CD4-positive, CD25-positive, alpha-beta regulatory T cell (primary cell): ENCODE data around the gene SAXO1. TPM values are rescaled to one million over a fixed set of nuclear protein-coding genes. Genes with fewer than 3 reads are reported as not detected.

ENCODE experiments used
- ATAC-seq, 2 donors: fragments of 150-1000 bp; cut with Tn5 transposase; one replicate each; pipeline ENCODE4 v1.10.0; 2021; ENCODE audit warnings: low read depth in 2 of 2, moderate number of reproducible peaks in 2 of 2, moderate library complexity in 1 of 2
- DNase-seq, 3 donors: peaks; one replicate each; pipeline versions ENCODE4 v3.0.0 to v3.0.0-alpha.2; 2012 to 2022; ENCODE audit warnings: mixed read lengths in 1 of 3
- H3K27ac ChIP-seq: one replicate; pipeline ENCODE4 v1.7.0; 2013; ENCODE audit warnings: mild to moderate bottlenecking, low read length; ENCODE audit not compliant: insufficient read depth, poor library complexity, severe bottlenecking
- H3K27me3 ChIP-seq: one replicate; pipeline ENCODE4 v1.7.0; 2013; ENCODE audit warnings: low read length; ENCODE audit not compliant: control insufficient read depth, insufficient read depth
- H3K36me3 ChIP-seq: one replicate; pipeline ENCODE4 v1.7.0; 2013; ENCODE audit warnings: mild to moderate bottlenecking, low read length, moderate library complexity; ENCODE audit not compliant: control insufficient read depth, insufficient read depth
- H3K4me1 ChIP-seq: 2 replicates; pipeline ENCODE4 v1.7.0; 2013; ENCODE audit warnings: mild to moderate bottlenecking, low read length; ENCODE audit not compliant: insufficient read depth, control insufficient read depth, poor library complexity, severe bottlenecking
- H3K4me3 ChIP-seq: one replicate; pipeline ENCODE4 v1.7.0; 2013; ENCODE audit warnings: low read depth, mild to moderate bottlenecking, low read length, moderate library complexity
- H3K9me3 ChIP-seq, 2 experiments: 1 replicate in 1 of 2; 2 replicates in 1 of 2; pipeline ENCODE4 v1.7.0; 2013; ENCODE audit warnings: low read length in 2 of 2, mild to moderate bottlenecking in 1 of 2, moderate library complexity in 1 of 2; ENCODE audit not compliant: control insufficient read depth in 2 of 2
- H3K27ac Mint-ChIP-seq, 3 donors: one replicate each; pipeline ENCODE4 v1.8.0; 2020 to 2022; ENCODE audit warnings: mild to moderate bottlenecking in 3 of 3, mixed read lengths in 3 of 3, moderate library complexity in 2 of 3
- H3K27me3 Mint-ChIP-seq: one replicate; pipeline ENCODE4 v1.8.0; 2022; ENCODE audit warnings: mild to moderate bottlenecking, mixed read lengths
- H3K36me3 Mint-ChIP-seq: one replicate; pipeline ENCODE4 v1.8.0; 2020; ENCODE audit warnings: mixed read lengths
- H3K4me1 Mint-ChIP-seq, 4 donors: one replicate each; pipeline ENCODE4 v1.8.0; 2020 to 2022; ENCODE audit warnings: mixed read lengths in 4 of 4, mild to moderate bottlenecking in 1 of 4
- H3K4me3 Mint-ChIP-seq, 4 donors: one replicate each; pipeline ENCODE4 v1.8.0; 2020 to 2022; ENCODE audit warnings: mild to moderate bottlenecking in 4 of 4, mixed read lengths in 4 of 4, moderate library complexity in 3 of 4
- H3K9me3 Mint-ChIP-seq, 7 donors: one replicate each; pipeline ENCODE4 v1.8.0; 2020 to 2022; ENCODE audit warnings: mixed read lengths in 7 of 7, mild to moderate bottlenecking in 3 of 7, moderate library complexity in 2 of 7
- polyA plus RNA-seq, 4 donors: library from polyadenylated mRNA; unstranded; fragments of 300-500 nt; fragmentation: Illumina TruSeq; gene quantifications; one replicate each; pipeline ENCODE4 v1.2.3, GENCODE V29; 2021
- total RNA-seq: library from RNA; stranded (reverse); gene quantifications from one replicate; pipeline ENCODE4 v1.2.3, GENCODE V29; 2022

SAXO1 gene
- total and polyA plus RNA-seq, 5 donors from 2014 or later: 0.03 to 0.30 (median 0.10) TPM; not detected in 2

- H3K36me3 ChIP-seq: no peaks in the 10 kb centered on the region
- peaks cover 2% of the 10 kb centered on the region for H3K27me3 ChIP-seq
- no peaks in the 10 kb centered on the region for H3K4me1 ChIP-seq
- no peaks in the 10 kb centered on the region for H3K36me3 Mint-ChIP-seq
- H3K9me3 ChIP-seq: no peaks in the 10 kb centered on the region
- peaks cover 15% of the 10 kb centered on the region for H3K27me3 Mint-ChIP-seq
- peaks cover 0 to 3% (median 0%) of the 10 kb centered on the region in 7 donors for H3K9me3 Mint-ChIP-seq
- H3K4me3 ChIP-seq: no peak overlapping the region
- no peak overlapping the region for H3K27ac Mint-ChIP-seq
- no peaks in the 10 kb centered on the region for H3K4me1 Mint-ChIP-seq
- H3K27ac ChIP-seq: no peak overlapping the region
- ATAC-seq (no peak), DNase-seq (no peak)
- no peak overlapping the region for H3K4me3 Mint-ChIP-seq
These were observed 77.4 kb downstream of the SAXO1 start for GRCh38 chr9:18955626-18956025.

DNA sequence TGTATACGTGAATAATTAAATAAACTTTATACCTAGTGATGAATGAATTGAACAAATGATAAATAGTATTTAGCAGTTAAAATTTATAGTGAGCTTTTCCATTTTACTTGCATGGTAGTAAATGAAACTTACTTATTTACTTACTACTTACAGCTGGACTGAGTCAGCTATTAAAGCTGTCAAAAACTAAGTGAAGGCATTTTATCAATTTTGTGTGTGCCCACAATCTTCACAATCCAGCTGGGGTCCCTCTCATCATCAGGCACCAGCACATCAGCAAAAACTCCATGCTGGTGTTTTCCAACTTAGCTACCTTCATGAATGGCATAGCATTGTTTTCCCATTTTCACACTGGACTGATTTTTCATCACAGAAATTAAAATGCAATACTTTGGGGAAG is 81.1 kb downstream of the SAXO1 start:
- Mint-ChIP-seq H3K9me3 (peaks cover 0 to 3% (median 0%) of the 10 kb centered on the region in 7 donors), H3K4me3 (no peak overlapping the region), H3K4me1 (no peaks in the 10 kb centered on the region), H3K27ac (no peak overlapping the region), H3K27me3 (peaks cover 5% of the 10 kb centered on the region), H3K36me3 (no peaks in the 10 kb centered on the region)
- Histone ChIP-seq H3K27ac (no peak overlapping the region), H3K4me1 (no peaks in the 10 kb centered on the region), H3K9me3 (no peaks in the 10 kb centered on the region), H3K27me3 (peaks cover 2% of the 10 kb centered on the region), H3K4me3 (no peak overlapping the region), H3K36me3 (no peaks in the 10 kb centered on the region)
- no peak for ATAC-seq
- DNase-seq: no peak

GRCh38 chr9:18947892-18948339 is 85.1 kb downstream of the SAXO1 start:
- H3K27me3 ChIP-seq: peaks cover 5% of the 10 kb centered on the region
- no peaks in the 10 kb centered on the region for H3K4me1 ChIP-seq
- H3K36me3 Mint-ChIP-seq: no peaks in the 10 kb centered on the region
- no peak overlapping the region for H3K27ac ChIP-seq
- no peak overlapping the region for H3K27ac Mint-ChIP-seq
- H3K4me3 ChIP-seq: no peak overlapping the region
- H3K36me3 ChIP-seq: no peaks in the 10 kb centered on the region
- no peak overlapping the region for H3K4me3 Mint-ChIP-seq
- no peaks in the 10 kb centered on the region for H3K4me1 Mint-ChIP-seq
- H3K27me3 Mint-ChIP-seq: peaks cover 6% of the 10 kb centered on the region
- no peak for DNase-seq
- no peaks in the 10 kb centered on the region for H3K9me3 ChIP-seq
- ATAC-seq: no peak
- peaks cover 0 to 3% (median 0%) of the 10 kb centered on the region in 7 donors for H3K9me3 Mint-ChIP-seq

- H3K27ac Mint-ChIP-seq: no peak overlapping the region
- Histone ChIP-seq H3K4me3 (no peak overlapping the region), H3K36me3 (no peaks in the 10 kb centered on the region), H3K27me3 (peaks cover 6% of the 10 kb centered on the region), H3K9me3 (no peaks in the 10 kb centered on the region), H3K27ac (no peak overlapping the region), H3K4me1 (no peaks in the 10 kb centered on the region)
- H3K27me3 Mint-ChIP-seq: peaks cover 6% of the 10 kb centered on the region
- no peaks in the 10 kb centered on the region for H3K36me3 Mint-ChIP-seq
- peaks cover 0 to 2% (median 0%) of the 10 kb centered on the region in 7 donors for H3K9me3 Mint-ChIP-seq
- DNase-seq: no peak
- ATAC-seq: no peak
- H3K4me1 Mint-ChIP-seq: no peaks in the 10 kb centered on the region
- no peak overlapping the region for H3K4me3 Mint-ChIP-seq
These were observed 90.2 kb downstream of the SAXO1 start for GRCh38 chr9:18942801-18943200.

DNA sequence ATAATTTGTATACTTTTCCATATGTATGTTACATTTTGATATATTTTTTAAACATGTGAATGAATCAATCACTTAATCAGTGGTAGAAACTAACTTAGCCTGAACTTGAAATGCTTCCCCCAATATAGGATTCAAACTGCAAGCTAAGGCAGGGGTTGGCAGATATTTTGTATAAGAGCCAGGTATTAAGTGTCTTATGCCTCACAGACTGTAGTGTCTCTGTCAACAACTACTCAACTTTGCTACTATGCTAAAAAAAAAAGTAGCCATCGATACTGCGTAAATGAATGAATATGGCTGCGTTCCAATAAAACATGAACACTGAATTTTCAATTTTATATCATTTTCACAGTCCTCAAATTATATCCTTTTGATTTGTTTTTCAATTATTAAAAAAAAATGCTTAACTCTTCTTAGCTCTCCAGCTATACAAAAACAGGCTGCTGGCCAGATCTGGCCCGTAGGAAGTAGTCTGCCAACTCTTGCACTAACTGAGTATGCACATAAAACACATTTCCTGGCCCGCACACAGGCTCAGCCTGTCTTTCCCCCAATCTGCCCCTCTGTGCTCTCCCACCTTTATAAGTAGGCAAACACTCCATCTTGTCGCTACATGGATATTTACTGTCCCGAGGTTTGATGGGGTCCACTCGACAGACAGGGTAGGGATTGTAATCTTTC is 91.8 kb downstream of the SAXO1 start:
- Histone ChIP-seq H3K9me3 (no peaks in the 10 kb centered on the region), H3K27me3 (peaks cover 9% of the 10 kb centered on the region), H3K27ac (no peak overlapping the region), H3K4me1 (no peaks in the 10 kb centered on the region), H3K36me3 (no peaks in the 10 kb centered on the region), H3K4me3 (no peak overlapping the region)
- ATAC-seq (no peak), DNase-seq (no peak)
- Mint-ChIP-seq H3K4me1 (no peaks in the 10 kb centered on the region), H3K4me3 (no peak overlapping the region), H3K27ac (no peak overlapping the region), H3K27me3 (peaks cover 11% of the 10 kb centered on the region), H3K36me3 (no peaks in the 10 kb centered on the region), H3K9me3 (peaks cover 0 to 2% (median 0%) of the 10 kb centered on the region in 7 donors)

- Histone ChIP-seq H3K4me3 (no peak overlapping the region), H3K36me3 (no peaks in the 10 kb centered on the region), H3K27me3 (peaks cover 11% of the 10 kb centered on the region), H3K4me1 (no peaks in the 10 kb centered on the region), H3K9me3 (no peaks in the 10 kb centered on the region), H3K27ac (no peak overlapping the region)
- peaks cover 11% of the 10 kb centered on the region for H3K27me3 Mint-ChIP-seq
- H3K4me3 Mint-ChIP-seq: no peak overlapping the region
- ATAC-seq (no peak), DNase-seq (no peak)
- H3K4me1 Mint-ChIP-seq: no peaks in the 10 kb centered on the region
- H3K9me3 Mint-ChIP-seq: peaks cover 0 to 3% (median 0%) of the 10 kb centered on the region in 7 donors
- H3K27ac Mint-ChIP-seq: no peak overlapping the region
- H3K36me3 Mint-ChIP-seq: no peaks in the 10 kb centered on the region
These were observed 93.1 kb downstream of the SAXO1 start for GRCh38 chr9:18939943-18940342.

DNA sequence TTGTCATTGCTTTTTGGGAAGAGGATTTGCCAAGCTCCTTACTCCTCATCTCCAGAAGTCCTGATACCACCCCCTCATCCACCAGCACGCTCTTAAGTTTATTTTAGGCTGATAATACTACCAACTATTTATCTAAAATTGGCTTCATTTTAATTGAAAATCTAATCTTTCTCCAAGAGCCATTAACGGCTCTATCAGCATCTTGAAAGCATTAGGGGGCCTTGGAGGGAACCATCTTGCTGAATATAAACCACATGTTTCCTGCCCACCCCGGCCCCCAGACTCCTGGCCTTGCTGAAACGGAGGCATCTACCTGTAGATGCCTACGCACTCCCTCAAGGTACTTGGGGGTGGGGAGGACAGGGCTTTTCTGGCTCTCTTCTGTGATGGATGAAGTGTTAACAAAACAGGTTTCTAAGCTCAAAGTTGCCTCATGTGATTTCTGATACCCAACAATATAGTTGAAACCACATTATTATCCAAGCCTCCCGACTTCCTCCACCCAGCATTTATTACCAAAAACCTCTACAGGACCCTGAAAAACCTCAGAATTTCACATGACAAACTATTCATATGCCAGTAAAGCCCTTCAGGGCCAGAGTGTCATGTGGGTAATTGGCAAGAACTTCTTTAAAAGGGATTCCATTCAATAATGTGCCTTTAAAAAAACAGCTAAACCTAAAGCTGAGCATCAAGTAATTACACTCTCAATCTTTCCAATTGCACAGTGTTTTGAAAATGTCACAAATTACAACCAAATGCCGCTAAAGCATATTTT is 96.7 kb downstream of the SAXO1 start:
- Mint-ChIP-seq H3K4me1 (no peaks in the 10 kb centered on the region), H3K27ac (no peak overlapping the region), H3K36me3 (no peaks in the 10 kb centered on the region), H3K4me3 (no peak overlapping the region), H3K9me3 (peaks cover 0 to 11% (median 0%) of the 10 kb centered on the region in 7 donors), H3K27me3 (peaks cover 9% of the 10 kb centered on the region)
- DNase-seq (no peak), ATAC-seq (no peak)
- H3K4me1 ChIP-seq: no peaks in the 10 kb centered on the region
- no peaks in the 10 kb centered on the region for H3K9me3 ChIP-seq
- no peak overlapping the region for H3K4me3 ChIP-seq
- H3K27me3 ChIP-seq: peaks cover 9% of the 10 kb centered on the region
- H3K27ac ChIP-seq: no peak overlapping the region
- H3K36me3 ChIP-seq: no peaks in the 10 kb centered on the region
